NT2/D1 (cell line): ENCODE data around the gene ZZZ3.
A peak's percentile ranks its signal among the peaks of the same experiment; 100 is the strongest.

Experiments
- YY1 ChIP-seq: IDR thresholded peaks from 2 replicates; pipeline ENCODE4 v1.6.1; 2011; ENCODE audit not compliant: insufficient read length, insufficient read depth
- ZNF274 ChIP-seq: IDR thresholded peaks from 2 replicates; pipeline ENCODE4 v1.6.1; 2011; ENCODE audit warnings: mild to moderate bottlenecking, low read depth, low read length

- TF ChIP-seq YY1 (peak; percentile 73), ZNF274 (no peak)
Measured at GRCh38 chr1:77682460-77683159, at the start of gene ZZZ3.
